GM08714 (cell line): ENCODE results near the gene SHD.
A peak's percentile ranks its signal among the peaks of the same experiment; 100 is the strongest.

Source experiments
- H3K4me3 ChIP-seq: fragments of 200-500 bp; sonication (Bioruptor generic); 2 replicates; pipeline ENCODE4 v1.5.1; 2014; ENCODE audit warnings: mild to moderate bottlenecking, low read length, inconsistent platforms
- ZNF274 ChIP-seq: IDR thresholded peaks from 2 replicates; pipeline ENCODE4 v1.6.1; 2012; ENCODE audit warnings: mild to moderate bottlenecking, low read depth, low read length

Gene SHD

DNA sequence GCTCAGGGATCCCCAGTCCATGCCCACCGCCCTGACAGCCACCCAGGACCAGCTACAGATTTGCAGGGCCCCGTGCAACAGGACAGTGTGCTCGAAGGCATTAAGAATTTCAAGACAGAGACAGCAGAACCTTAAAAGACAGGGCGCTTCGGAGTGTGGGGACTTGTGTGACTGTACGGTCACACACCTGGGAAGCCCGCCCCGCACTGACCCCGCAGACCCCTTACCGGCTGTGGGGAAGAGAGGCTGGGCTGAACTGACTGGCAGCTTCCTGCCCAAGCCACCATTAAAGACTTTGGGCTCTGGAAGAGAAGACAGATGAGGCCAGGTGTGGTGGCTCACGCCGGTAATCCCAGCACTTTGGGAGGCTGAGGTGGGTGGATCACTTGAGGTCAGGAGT is 45.2 kb downstream of the SHD start:
- no peak for TF ChIP-seq ZNF274
- no peak overlapping the region for H3K4me3 ChIP-seq

DNA sequence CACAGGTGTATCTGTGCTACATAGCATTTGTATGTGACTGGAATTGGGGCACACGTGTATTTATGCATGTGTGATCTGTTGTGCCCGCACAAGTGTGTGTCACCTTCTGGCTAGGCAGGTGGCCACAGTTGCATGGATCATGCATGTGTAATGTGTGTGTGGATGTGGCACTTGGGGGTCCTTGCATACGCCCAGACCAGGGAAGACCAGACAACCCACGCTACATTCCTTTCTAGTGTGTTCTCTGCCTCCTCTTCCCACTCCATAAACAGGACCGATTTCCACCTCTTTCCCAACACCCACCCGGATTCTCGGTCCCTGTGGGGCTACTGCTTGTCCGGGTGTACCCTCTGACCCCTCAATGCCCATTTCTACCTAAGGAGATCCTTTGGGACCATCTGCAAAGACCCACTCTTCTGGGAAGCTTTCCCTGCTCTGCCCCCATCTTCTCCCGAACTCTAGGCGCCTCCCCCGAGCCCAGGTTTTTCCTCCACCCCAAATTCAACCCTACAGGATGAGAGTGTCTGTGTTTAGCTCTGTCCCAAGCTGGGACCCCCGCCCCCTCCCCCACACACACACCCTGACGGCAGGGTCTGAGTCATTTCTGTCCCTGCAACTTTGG is 47.3 kb downstream of the SHD start:
- no peak for TF ChIP-seq ZNF274
- no peak overlapping the region for H3K4me3 ChIP-seq

DNA sequence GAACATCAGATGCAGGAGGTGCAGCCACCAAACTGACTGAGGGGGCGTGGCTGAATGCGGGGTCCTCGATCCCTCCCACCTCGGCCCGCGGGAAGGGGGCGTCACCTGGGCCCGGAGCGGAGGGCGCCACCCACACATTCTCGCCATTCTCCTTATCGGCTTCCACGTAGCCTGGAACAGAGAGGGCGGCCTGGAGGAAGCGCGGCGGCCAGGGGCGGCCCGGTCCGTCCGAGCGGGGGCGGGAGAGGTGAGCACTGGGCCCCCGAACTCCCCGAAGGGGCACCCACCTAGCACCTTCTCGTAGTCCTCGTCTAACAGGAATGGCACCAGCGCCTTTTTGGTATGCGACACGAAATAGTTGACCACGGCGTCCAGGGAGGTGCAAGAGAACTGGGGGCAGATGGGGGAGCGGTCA is 47.8 kb downstream of the SHD start:
- H3K4me3 ChIP-seq = no peak overlapping the region
- no peak for TF ChIP-seq ZNF274

DNA sequence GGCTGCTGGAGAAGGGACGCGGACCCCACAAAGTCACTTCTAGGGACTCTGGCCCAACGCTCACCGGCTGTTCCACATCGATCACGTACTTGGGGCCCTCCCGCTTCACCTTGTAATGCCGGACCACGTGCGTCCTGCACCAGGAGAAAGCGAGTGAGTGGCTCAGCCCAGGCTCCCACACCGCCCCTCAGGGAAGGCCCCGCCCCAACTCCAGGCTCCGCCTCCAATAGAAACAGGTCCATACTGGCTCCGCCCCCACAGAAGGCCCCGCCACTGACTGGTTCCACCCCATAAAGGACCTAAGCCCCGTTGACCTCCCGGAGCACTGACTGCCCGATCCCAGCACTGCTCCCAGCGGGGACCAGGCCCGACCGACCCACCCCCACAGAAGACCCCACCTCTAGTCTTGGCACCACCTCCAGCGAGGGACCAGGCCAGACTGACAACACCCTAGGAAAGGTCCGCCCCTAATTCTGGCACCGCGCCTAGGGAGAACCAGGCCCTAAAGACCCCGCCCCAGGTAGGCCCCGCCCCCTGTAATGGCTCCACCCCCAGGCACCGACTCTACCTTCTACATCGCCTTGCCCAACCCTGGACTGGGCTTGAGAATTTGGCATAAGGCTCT is 48.3 kb downstream of the SHD start:
- no peak overlapping the region; the same call in 1 of the 2 replicates for H3K4me3 ChIP-seq
- TF ChIP-seq ZNF274 = no peak

DNA sequence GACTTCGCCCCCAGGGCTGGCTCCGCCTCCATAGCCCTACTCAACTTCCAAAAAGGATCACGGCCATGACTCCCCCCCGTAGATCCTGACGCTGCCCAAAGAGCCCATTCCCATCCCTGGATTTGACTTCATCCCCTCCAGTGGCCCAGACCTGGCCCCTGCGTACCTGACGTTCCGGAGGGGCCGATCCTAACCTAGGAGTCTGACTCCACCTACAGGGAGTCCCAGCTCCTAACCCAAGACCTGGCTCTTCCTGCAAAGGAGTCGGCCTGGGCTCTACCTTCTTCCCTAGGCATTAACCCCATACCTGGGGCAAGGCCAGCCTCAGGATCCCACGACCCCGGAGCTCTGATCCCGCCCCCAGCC is 48.8 kb downstream of the SHD start:
- TF ChIP-seq ZNF274 = no peak
- H3K4me3 ChIP-seq = peak overlapping the region; percentile 51; the same call in 1 of the 2 replicates

DNA sequence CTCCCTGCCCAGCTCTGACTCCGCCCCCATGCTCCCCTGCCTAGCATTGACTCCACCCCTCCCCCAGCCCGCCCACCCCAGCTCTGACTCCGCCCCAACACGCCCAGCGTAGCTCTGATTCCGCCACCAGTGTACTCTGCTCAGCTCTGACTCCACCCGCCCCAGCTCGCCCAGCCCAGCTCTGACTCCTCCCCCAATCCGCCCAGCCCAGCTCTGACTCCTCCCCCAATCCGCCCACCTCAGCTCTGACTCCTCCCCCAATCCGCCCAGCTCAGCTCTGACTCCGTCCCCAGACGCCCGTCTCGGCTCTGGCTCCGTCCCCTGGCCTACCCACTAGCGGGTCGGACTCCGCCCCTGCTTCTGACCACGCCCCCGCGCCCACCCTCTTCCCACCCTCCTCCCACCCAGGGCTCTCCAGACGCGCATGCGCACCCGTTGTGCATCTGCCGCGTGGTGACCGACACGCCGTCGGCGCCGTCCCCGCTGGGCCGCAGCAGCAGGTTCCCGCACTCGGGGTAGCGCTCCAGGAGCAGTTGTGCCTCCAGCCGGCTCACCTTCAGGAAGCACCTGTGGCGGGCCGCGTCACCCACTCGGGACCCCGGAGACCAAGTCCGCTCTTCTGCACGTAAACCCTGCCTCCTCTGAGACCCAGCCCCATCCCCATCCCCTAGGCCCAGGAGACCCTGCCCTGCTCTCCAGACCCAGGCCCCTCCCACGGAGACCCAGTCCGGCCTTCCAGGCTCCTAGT is 49.4 kb downstream of the SHD start:
- peak overlapping the region; percentile 59; the same call in 1 of the 2 replicates for H3K4me3 ChIP-seq
- no peak for TF ChIP-seq ZNF274

DNA sequence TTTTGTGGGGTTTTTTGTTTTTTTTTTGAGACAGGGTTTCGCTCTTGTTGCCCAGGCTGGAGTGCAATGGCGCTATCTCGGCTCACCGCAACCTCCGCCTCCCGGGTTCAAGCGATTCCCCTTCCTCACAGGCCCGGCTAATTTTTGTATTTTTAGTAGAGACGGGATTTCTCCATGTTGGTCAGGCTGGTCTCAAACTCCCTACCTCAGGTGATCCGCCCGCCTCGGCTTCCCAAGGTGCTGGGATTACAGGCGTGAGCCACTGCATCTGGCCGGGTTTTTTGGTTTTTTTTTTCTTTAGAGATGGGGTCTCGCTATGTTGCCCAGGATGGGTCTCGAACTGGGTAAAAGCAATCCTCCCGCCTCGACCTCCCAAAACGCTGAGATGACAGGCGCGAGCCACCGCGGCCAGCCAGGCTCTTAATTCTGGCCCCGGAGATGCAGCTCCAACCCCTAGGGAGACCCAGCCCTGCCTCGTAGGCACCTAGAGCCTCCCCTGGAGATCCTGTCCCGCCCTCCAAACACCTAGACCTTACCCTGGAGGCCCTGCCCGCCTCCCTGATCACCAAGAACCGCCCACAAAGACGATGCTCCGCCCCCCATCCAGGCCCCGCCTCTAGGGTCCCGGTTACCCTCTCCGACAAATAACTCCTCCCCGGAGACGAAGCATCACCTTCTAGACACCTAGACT is 50.1 kb downstream of the SHD start:
- peak overlapping the region; percentile 59; the same call in 1 of the 2 replicates for H3K4me3 ChIP-seq

DNA sequence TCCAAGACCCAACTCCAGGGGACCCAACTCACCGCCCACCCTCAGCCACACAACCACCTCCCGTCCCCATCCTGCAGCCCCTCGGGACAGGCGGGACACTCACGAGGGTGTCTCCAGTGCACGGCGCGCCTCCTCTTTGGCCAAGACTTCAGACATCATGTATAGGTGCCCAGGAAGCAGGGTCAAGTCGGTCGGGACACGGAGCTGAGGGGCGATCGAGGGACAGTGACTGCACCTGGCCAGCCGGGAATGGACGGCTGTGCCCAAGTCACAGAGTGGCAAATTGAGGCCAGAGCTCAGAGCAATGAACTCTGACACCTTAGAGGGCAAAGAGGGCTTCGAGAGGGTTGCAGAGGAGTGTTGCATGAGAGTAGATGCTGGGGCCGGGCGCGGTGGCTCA is 50.8 kb downstream of the SHD start:
- no peak for TF ChIP-seq ZNF274
- no peak overlapping the region for H3K4me3 ChIP-seq

DNA sequence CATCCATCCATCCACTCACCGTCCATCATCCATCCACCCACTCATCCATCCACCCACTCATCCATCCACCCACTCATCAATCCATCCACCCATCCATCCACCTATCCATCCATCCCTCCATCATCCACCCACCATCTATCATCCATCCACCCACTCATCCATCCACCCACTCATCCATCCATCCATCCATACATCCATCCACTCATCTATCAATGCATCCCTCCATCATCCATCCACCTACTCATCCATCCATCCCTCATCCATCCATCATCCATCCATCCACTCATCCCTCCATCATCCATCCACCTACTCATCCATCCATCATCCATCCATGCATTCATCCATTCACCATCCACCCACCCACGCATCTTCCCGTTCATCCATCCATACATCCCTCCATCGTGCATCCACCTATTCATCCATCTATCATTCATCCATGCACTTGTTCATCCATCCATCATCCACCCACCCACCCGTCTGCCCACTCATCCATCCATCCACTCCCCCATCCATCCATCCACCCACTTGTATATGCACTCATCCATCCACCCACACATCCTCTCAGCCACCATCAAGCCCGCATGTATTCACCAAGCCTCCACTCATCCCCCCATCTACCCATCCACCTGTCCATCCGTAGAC is 56.0 kb downstream of the SHD start:
- TF ChIP-seq ZNF274 = no peak
- H3K4me3 ChIP-seq = no peak overlapping the region

DNA sequence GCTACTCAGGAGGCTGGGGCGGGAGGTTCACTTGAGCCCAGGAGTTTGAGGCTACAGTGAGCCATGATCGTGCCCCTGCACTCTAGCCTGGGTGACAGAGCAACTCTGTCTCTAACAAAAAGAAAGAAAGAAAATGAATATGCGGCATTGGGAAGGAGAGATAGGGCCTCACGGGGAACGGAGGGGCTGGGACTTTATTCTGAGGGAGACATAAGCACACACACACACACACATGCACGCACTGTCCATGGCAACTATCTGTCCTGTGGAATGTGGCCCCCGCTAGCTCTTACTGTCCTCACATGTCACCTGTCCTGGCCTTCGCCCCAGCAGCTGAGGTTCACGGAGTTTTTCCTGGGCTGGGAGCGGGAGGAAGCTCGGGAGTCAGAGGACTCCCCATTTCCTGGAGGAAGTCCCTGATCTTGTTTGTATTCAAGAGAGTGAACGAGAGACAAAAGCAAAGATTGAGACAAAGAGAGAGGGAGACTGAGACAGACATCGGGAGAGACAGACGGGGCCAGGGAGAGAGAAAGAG is 58.9 kb downstream of the SHD start:
- no peak for TF ChIP-seq ZNF274
- peak overlapping the region; percentile 56; the same call in 1 of the 2 replicates for H3K4me3 ChIP-seq

DNA sequence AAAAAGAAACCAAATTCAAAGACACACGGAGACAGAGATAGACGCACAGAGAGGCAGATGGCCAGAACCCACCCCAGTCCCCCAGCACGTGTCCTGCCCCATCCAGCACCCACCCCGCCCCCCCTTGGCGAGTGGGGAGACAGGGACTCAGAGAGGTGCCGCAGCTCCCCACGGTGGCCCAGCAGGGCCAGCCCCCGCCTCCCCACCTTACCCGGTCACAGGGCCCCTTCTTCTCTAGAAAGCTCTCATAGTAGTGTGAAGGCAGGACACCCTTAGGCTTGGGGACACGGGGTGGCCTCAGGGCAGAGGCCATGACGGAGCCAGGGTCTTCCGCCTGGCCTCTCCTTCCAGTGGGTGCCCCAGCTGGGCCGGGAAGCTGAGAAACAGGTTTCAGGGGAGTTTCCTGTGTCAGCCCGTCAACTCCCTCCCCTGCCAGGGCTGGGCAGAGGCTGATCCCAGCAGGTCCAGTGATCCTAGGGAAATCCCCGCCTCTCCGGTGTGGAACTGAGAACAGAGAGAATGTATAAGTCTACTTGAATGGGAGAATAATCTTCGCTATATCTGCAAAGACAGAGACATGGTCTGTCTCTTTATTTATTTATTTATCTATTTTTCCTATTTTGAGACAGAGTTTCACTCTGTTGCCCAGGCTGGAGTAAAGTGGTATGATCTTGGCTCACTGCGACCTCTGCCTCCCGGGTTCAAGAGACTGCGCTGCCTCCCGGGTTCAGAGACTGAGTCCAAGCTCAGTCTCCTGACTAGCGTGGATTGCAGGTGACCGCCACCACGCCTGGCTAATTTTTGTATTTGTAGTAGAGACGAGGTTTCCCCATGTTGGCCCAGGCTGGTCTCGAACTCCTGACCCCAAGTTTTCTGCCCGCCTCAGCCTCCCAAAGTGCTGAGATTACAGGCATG is 59.6 kb downstream of the SHD start, which contains the start of gene STAP2:
Gene STAP2, minus strand, starts transcription at position 387 of the 915 bp plus-strand sequence. Its CDS starts 74 bp downstream, at position 313.
- H3K4me3 ChIP-seq = peak within 1 kb of the TSS; percentile 56; the same call in 1 of the 2 replicates
- TF ChIP-seq ZNF274 = no peak
